ENCODE data around the gene EDIL3.

Gene EDIL3

GRCh38 chr5:84237126-84237525 lies 147.6 kb downstream of the EDIL3 start:
- H3K4me3 ChIP-seq (ENCODE audit: control insufficient read depth, low read depth, low read length), result no peak overlapping the region
- TF ChIP-seq CTCF (conservative IDR thresholded peaks at IDR 0.05; ENCODE audit: control insufficient read depth, insufficient read depth, low read depth, low read length), result no peak
- no peak for DNase-seq (ENCODE audit: low read depth)

GRCh38 chr5:84231433-84231832 lies 153.2 kb downstream of the EDIL3 start:
- H3K4me3 ChIP-seq (ENCODE audit: control insufficient read depth, low read depth, low read length), result no peak overlapping the region
- no peak for DNase-seq (ENCODE audit: low read depth)
- no peak for TF ChIP-seq CTCF (conservative IDR thresholded peaks at IDR 0.05; ENCODE audit: control insufficient read depth, insufficient read depth, low read depth, low read length)

- no peak for DNase-seq (ENCODE audit: low read depth)
- no peak for TF ChIP-seq CTCF (conservative IDR thresholded peaks at IDR 0.05; ENCODE audit: control insufficient read depth, insufficient read depth, low read depth, low read length)
- no peak overlapping the region for H3K4me3 ChIP-seq (ENCODE audit: control insufficient read depth, low read depth, low read length)
Measured at GRCh38 chr5:84229045-84229444, 155.6 kb downstream of the EDIL3 start.

GRCh38 chr5:84228266-84228665 lies 156.4 kb downstream of the EDIL3 start:
- TF ChIP-seq CTCF (conservative IDR thresholded peaks at IDR 0.05; ENCODE audit: control insufficient read depth, insufficient read depth, low read depth, low read length), result no peak
- no peak for DNase-seq (ENCODE audit: low read depth)
- H3K4me3 ChIP-seq (ENCODE audit: control insufficient read depth, low read depth, low read length), result no peak overlapping the region

- DNase-seq (ENCODE audit: low read depth), result no peak
- TF ChIP-seq CTCF (conservative IDR thresholded peaks at IDR 0.05; ENCODE audit: control insufficient read depth, insufficient read depth, low read depth, low read length), result no peak
- no peak overlapping the region for H3K4me3 ChIP-seq (ENCODE audit: control insufficient read depth, low read depth, low read length)
Measured at GRCh38 chr5:84227236-84227635, 157.4 kb downstream of the EDIL3 start.

- no peak for TF ChIP-seq CTCF (conservative IDR thresholded peaks at IDR 0.05; ENCODE audit: control insufficient read depth, insufficient read depth, low read depth, low read length)
- no peak overlapping the region for H3K4me3 ChIP-seq (ENCODE audit: control insufficient read depth, low read depth, low read length)
- DNase-seq (ENCODE audit: low read depth), result peak; percentile 7
Measured at GRCh38 chr5:84218546-84218945, 166.1 kb downstream of the EDIL3 start.

- H3K4me3 ChIP-seq (ENCODE audit: control insufficient read depth, low read depth, low read length), result no peak overlapping the region
- DNase-seq (ENCODE audit: low read depth), result no peak
- TF ChIP-seq CTCF (conservative IDR thresholded peaks at IDR 0.05; ENCODE audit: control insufficient read depth, insufficient read depth, low read depth, low read length), result no peak
Measured at GRCh38 chr5:84215521-84215920, 169.2 kb downstream of the EDIL3 start.
